Left lung (tissue), 10 donors: ENCODE results near the gene GGTLC1. TPM values are rescaled to one million over a fixed set of nuclear protein-coding genes. Genes with fewer than 3 reads are reported as not detected.

Experiments
- ATAC-seq: fragments of 200-7000 bp; cut with Tn5 transposase; one replicate; pipeline ENCODE4 v1.9.1; 2020; ENCODE audit warnings: moderate library complexity
- DNase-seq, 4 donors: peaks; one replicate each; pipeline ENCODE4 v3.0.0-alpha.2; 2013 to 2020
- H3K27ac ChIP-seq, 2 donors: fragments of 200-600 bp; sonication (generic) in 1 of 2; one replicate each; pipeline versions ENCODE4 v1.5.0 to v1.8.0; 2020 to 2021
- H3K27me3 ChIP-seq, 2 donors: fragments of 200-600 bp; sonication (generic) in 1 of 2; one replicate each; pipeline versions ENCODE4 v1.5.0 to v1.8.0; 2020 to 2021
- H3K36me3 ChIP-seq, 2 donors: fragments of 200-600 bp; sonication (generic) in 1 of 2; one replicate each; pipeline versions ENCODE4 v1.5.0 to v1.8.0; 2020 to 2021
- H3K4me1 ChIP-seq, 2 donors: fragments of 200-600 bp; one replicate each; pipeline ENCODE4 v1.8.0; 2021
- H3K4me3 ChIP-seq, 2 donors: fragments of 200-600 bp; sonication (generic) in 1 of 2; one replicate each; pipeline versions ENCODE4 v1.5.0 to v1.8.0; 2020 to 2021; ENCODE audit warnings: mild to moderate bottlenecking in 1 of 2
- H3K9me3 ChIP-seq, 2 donors: fragments of 200-600 bp; sonication (generic) in 1 of 2; one replicate each; pipeline versions ENCODE4 v1.5.0 to v1.8.0; 2020 to 2021
- CTCF ChIP-seq, 2 donors: fragments of 200-600 bp; sonication (generic) in 1 of 2; IDR thresholded peaks; one replicate each; pipeline versions ENCODE4 v1.5.0 to v1.8.0; 2021; ENCODE audit warnings: antibody characterized with exemption in 2 of 2
- intact Hi-C, 2 donors: fragments of 100-400 bp; cut with DNase I; formaldehyde crosslinking; loops; one replicate each; pipeline versions ENCODE4 v1.11.2 to v1.14.2; 2022
- polyA plus RNA-seq, 6 donors: library from polyadenylated mRNA; unstranded; fragments of 120-200 nt; gene quantifications; one replicate each; pipeline ENCODE4 v1.2.1, GENCODE V29; 2013; ENCODE audit not compliant: insufficient read length in 6 of 6
- total RNA-seq, 2 donors: library from RNA; stranded (reverse); fragmentation: NEBNext Ultra II Directional; extraction: Animal tissue kit (Norgen Biotek cat#: 25700); gene quantifications; one replicate each; pipeline ENCODE4 v1.2.1, GENCODE V29; 2021
- donor health status: DM: no; HTN: yes; CAD: no.
- donor health status: DM: no; HTN: no; CAD: no.

GGTLC1 gene
- total and polyA plus RNA-seq, 8 donors = 1.3 to 22.4 (median 1.6) TPM

GRCh38 chr20:24006626-24007025 lies 18.0 kb upstream of the GGTLC1 start:
- ATAC-seq = no peak
- Histone ChIP-seq H3K27ac (no peak overlapping the region), H3K4me3 (no peak overlapping the region), H3K36me3 (no peaks in the 10 kb centered on the region), H3K9me3 (no peaks in the 10 kb centered on the region), H3K4me1 (no peaks in the 10 kb centered on the region), H3K27me3 (no peaks in the 10 kb centered on the region)
- TF ChIP-seq CTCF (IDR thresholded peaks at IDR 0.05) = no peak
- no peak for DNase-seq
- intact Hi-C loops = no loop called here

- no peak for TF ChIP-seq CTCF (IDR thresholded peaks at IDR 0.05)
- no peak for DNase-seq
- peaks cover 0 to 17% of the 10 kb centered on the region in 2 donors for H3K27me3 ChIP-seq
- no peak overlapping the region for H3K27ac ChIP-seq
- intact Hi-C loops = no loop called here
- H3K36me3 ChIP-seq = no peaks in the 10 kb centered on the region
- H3K9me3 ChIP-seq = no peaks in the 10 kb centered on the region
- no peak for ATAC-seq
- no peak overlapping the region for H3K4me3 ChIP-seq
- no peaks in the 10 kb centered on the region for H3K4me1 ChIP-seq
Observed at GRCh38 chr20:24004471-24004870, 15.9 kb upstream of the GGTLC1 start.

- Histone ChIP-seq H3K4me1 (no peaks in the 10 kb centered on the region), H3K4me3 (no peak overlapping the region), H3K36me3 (no peaks in the 10 kb centered on the region), H3K9me3 (no peaks in the 10 kb centered on the region), H3K27me3 (peaks cover 0 to 22% of the 10 kb centered on the region in 2 donors), H3K27ac (no peak overlapping the region)
- TF ChIP-seq CTCF (IDR thresholded peaks at IDR 0.05) = no peak
- ATAC-seq (no peak), DNase-seq (no peak)
- intact Hi-C loops = no loop called here
Observed at GRCh38 chr20:24002896-24003295, 14.3 kb upstream of the GGTLC1 start.

GRCh38 chr20:24001712-24002405 lies 13.3 kb upstream of the GGTLC1 start:
- no peak for ATAC-seq
- H3K36me3 ChIP-seq = no peaks in the 10 kb centered on the region
- no peaks in the 10 kb centered on the region for H3K9me3 ChIP-seq
- H3K4me3 ChIP-seq = no peak overlapping the region
- no peak for DNase-seq
- intact Hi-C loops = no loop called here
- no peaks in the 10 kb centered on the region for H3K4me1 ChIP-seq
- no peak overlapping the region for H3K27ac ChIP-seq
- TF ChIP-seq CTCF (IDR thresholded peaks at IDR 0.05) = no peak
- peaks cover 0 to 22% of the 10 kb centered on the region in 2 donors for H3K27me3 ChIP-seq

GRCh38 chr20:23998844-23999243 lies 10.3 kb upstream of the GGTLC1 start:
- Histone ChIP-seq H3K9me3 (no peaks in the 10 kb centered on the region), H3K27me3 (peaks cover 0 to 22% of the 10 kb centered on the region in 2 donors), H3K36me3 (no peaks in the 10 kb centered on the region), H3K27ac (no peak overlapping the region), H3K4me1 (no peaks in the 10 kb centered on the region), H3K4me3 (no peak overlapping the region)
- ATAC-seq = no peak
- intact Hi-C loops = no loop called here
- no peak for TF ChIP-seq CTCF (IDR thresholded peaks at IDR 0.05)
- DNase-seq = no peak
